Suprapubic skin (tissue), 3 donors: Measurements from ENCODE around the gene PDGFB.
A peak's percentile ranks its signal among the peaks of the same experiment; 100 is the strongest.

Source experiments
- CTCF ChIP-seq, 2 donors: fragments of 200-600 bp in 1 of 2; fragments of 450-650 bp in 1 of 2; sonication (generic) in 1 of 2; IDR thresholded peaks; one replicate each; pipeline ENCODE4 v1.5.1; 2016 to 2019; ENCODE audit warnings: antibody characterized with exemption in 2 of 2, mild to moderate bottlenecking in 1 of 2, moderate library complexity in 1 of 2
- POLR2A ChIP-seq, 2 donors: fragments of 450-650 bp; IDR thresholded peaks; one replicate each; pipeline ENCODE4 v1.6.1; 2017; ENCODE audit warnings: antibody characterized with exemption in 2 of 2, mild to moderate bottlenecking in 2 of 2, moderate library complexity in 2 of 2

DNA sequence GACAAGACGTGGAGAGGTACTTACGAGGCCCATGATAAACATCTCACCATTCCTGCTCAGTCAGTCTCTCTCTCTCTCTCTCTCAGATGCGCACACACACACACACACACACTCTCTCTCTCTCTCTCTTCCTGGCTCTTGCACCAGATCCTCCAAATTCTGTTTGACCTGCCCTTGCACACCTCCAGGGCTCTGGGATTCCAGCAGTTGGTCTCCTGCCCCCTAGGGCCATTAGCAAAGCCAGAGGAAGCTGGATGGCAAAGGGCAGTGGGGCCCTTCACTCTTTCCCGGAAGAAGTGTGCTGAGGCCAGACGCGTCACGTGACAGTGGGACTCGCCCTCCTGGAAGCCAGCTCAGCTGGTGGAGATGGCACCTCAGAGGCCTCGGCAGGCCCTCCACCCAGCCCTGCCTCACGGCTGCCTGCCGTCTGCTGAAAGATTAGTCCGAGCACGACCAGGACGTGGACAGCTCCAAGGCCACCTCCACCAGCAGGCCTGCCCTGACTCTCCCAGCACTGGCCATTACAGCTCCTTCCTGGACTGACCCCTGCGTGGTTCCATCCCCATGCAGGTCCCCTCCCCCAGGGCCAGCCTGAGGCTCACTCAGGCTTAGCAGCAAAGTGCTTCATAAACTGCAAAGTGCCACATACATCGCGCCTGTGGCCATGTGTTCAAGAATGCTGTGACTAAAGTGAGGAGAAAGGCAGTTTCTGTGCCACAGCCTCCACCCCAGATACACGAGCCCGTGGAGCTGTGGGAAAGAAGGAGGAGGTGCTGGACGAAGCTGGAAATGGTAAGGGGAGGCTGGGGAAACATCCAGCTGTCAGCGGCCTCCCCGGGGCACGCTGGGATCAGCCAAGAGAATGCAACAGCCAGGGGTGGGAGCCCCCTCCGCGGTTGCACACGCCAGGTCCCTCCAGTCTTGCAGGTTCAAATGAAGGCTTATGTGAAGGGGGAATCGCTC lies 3.7 kb downstream of the PDGFB start:
- TF ChIP-seq CTCF (IDR thresholded peaks at IDR 0.05), result no peak
- TF ChIP-seq POLR2A (IDR thresholded peaks at IDR 0.05), result peak in 1 of 2 donors; percentile 26
